HEK293 (cell line): Measurements from ENCODE around the gene ARMC7.
A peak's percentile ranks its signal among the peaks of the same experiment; 100 is the strongest.

Experiments used
- BCL11B ChIP-seq: fragments of 450-650 bp; formaldehyde crosslinking; IDR thresholded peaks from 2 replicates; pipeline ENCODE4 v1.5.1; 2016; ENCODE audit warnings: low read depth, missing biosample characterization, missing genetic modification characterization
- HOXD13 ChIP-seq: sonication (generic); formaldehyde crosslinking; IDR thresholded peaks from 2 replicates; pipeline ENCODE4 v1.8.0; 2022; ENCODE audit warnings: missing genetic modification reagents, borderline replicate concordance
- KLF16 ChIP-seq: fragments of 450-650 bp; formaldehyde crosslinking; IDR thresholded peaks from 2 replicates; pipeline ENCODE4 v1.5.1; 2017; ENCODE audit warnings: missing biosample characterization, missing genetic modification characterization
- KLF7 ChIP-seq: fragments of 450-650 bp; formaldehyde crosslinking; IDR thresholded peaks from 2 replicates; pipeline ENCODE4 v1.5.1; 2016; ENCODE audit warnings: missing biosample characterization, missing genetic modification characterization, borderline replicate concordance
- PATZ1 ChIP-seq: fragments of 450-650 bp; formaldehyde crosslinking; IDR thresholded peaks from 2 replicates; pipeline ENCODE4 v1.5.1; 2016; ENCODE audit warnings: missing biosample characterization, missing genetic modification characterization
- PBX3 ChIP-seq: sonication (generic); formaldehyde crosslinking; IDR thresholded peaks from 2 replicates; pipeline ENCODE4 v1.8.1; 2022; ENCODE audit warnings: mild to moderate bottlenecking, moderate library complexity, missing genetic modification reagents
- SP2 ChIP-seq: fragments of 450-650 bp; formaldehyde crosslinking; IDR thresholded peaks from 2 replicates; pipeline ENCODE4 v1.5.1; 2016; ENCODE audit warnings: missing biosample characterization, missing genetic modification characterization
- SP7 ChIP-seq: fragments of 450-650 bp; formaldehyde crosslinking; IDR thresholded peaks from 2 replicates; pipeline ENCODE4 v1.5.1; 2016; ENCODE audit warnings: missing biosample characterization, missing genetic modification characterization
- ZBTB1 ChIP-seq: fragments of 450-650 bp; formaldehyde crosslinking; IDR thresholded peaks from 2 replicates; pipeline ENCODE4 v1.5.1; 2016; ENCODE audit warnings: missing biosample characterization, missing genetic modification characterization
- ZBTB21 ChIP-seq: fragments of 450-650 bp; formaldehyde crosslinking; IDR thresholded peaks from 2 replicates; pipeline ENCODE4 v1.5.1; 2017; ENCODE audit warnings: missing biosample characterization, missing genetic modification characterization
- ZNF121 ChIP-seq: fragments of 450-650 bp; formaldehyde crosslinking; IDR thresholded peaks from 2 replicates; pipeline ENCODE4 v1.5.1; 2016; ENCODE audit warnings: missing biosample characterization, missing genetic modification characterization
- ZNF19 ChIP-seq: fragments of 450-650 bp; formaldehyde crosslinking; IDR thresholded peaks from 2 replicates; pipeline ENCODE4; 2016; ENCODE audit warnings: missing biosample characterization, missing genetic modification characterization, low read depth
- ZNF211 ChIP-seq: fragments of 450-650 bp; formaldehyde crosslinking; IDR thresholded peaks from 2 replicates; pipeline ENCODE4 v1.5.1; 2016; ENCODE audit warnings: low read depth, missing biosample characterization, missing genetic modification characterization
- ZNF26 ChIP-seq: fragments of 450-650 bp; formaldehyde crosslinking; IDR thresholded peaks from 2 replicates; pipeline ENCODE4 v1.5.1; 2016; ENCODE audit warnings: missing biosample characterization, missing genetic modification characterization
- ZNF311 ChIP-seq: fragments of 450-650 bp; formaldehyde crosslinking; IDR thresholded peaks from 2 replicates; pipeline ENCODE4 v1.5.1; 2017; ENCODE audit warnings: missing biosample characterization, missing genetic modification characterization, borderline replicate concordance
- ZNF335 ChIP-seq: fragments of 450-650 bp; formaldehyde crosslinking; conservative IDR thresholded peaks from 2 replicates; pipeline ENCODE4 v1.5.1; 2016; ENCODE audit warnings: missing biosample characterization, missing genetic modification characterization
- ZNF354C ChIP-seq: fragments of 450-650 bp; formaldehyde crosslinking; IDR thresholded peaks from 2 replicates; pipeline ENCODE4 v1.5.1; 2016; ENCODE audit warnings: missing biosample characterization, missing genetic modification characterization, low read depth, borderline replicate concordance
- ZNF362 ChIP-seq: fragments of 450-650 bp; formaldehyde crosslinking; IDR thresholded peaks from 2 replicates; pipeline ENCODE4 v1.5.1; 2016; ENCODE audit warnings: missing biosample characterization, missing genetic modification characterization
- ZNF449 ChIP-seq: fragments of 450-650 bp; formaldehyde crosslinking; IDR thresholded peaks from 2 replicates; pipeline ENCODE4 v1.5.1; 2017; ENCODE audit warnings: missing biosample characterization, mild to moderate bottlenecking, missing genetic modification characterization, moderate library complexity
- ZNF514 ChIP-seq: fragments of 450-650 bp; formaldehyde crosslinking; IDR thresholded peaks from 2 replicates; pipeline ENCODE4 v1.5.1; 2016; ENCODE audit warnings: missing biosample characterization, missing genetic modification characterization
- ZNF555 ChIP-seq: fragments of 450-650 bp; formaldehyde crosslinking; conservative IDR thresholded peaks from 2 replicates; pipeline ENCODE4 v1.5.1; 2017; ENCODE audit warnings: missing biosample characterization, mild to moderate bottlenecking, missing genetic modification characterization, inconsistent platforms
- ZNF624 ChIP-seq: fragments of 450-650 bp; formaldehyde crosslinking; IDR thresholded peaks from 2 replicates; pipeline ENCODE4 v1.5.1; 2017; ENCODE audit warnings: missing biosample characterization, missing genetic modification characterization
- ZNF629 ChIP-seq: fragments of 450-650 bp; formaldehyde crosslinking; IDR thresholded peaks from 2 replicates; pipeline ENCODE4 v1.5.1; 2017; ENCODE audit warnings: missing biosample characterization, missing genetic modification characterization
- ZNF692 ChIP-seq: fragments of 450-650 bp; formaldehyde crosslinking; IDR thresholded peaks from 2 replicates; pipeline ENCODE4 v1.5.1; 2016; ENCODE audit warnings: missing biosample characterization, missing genetic modification characterization
- ZNF768 ChIP-seq: fragments of 450-650 bp; formaldehyde crosslinking; IDR thresholded peaks from 2 replicates; pipeline ENCODE4 v1.5.1; 2018; ENCODE audit warnings: missing biosample characterization, mild to moderate bottlenecking, missing genetic modification characterization
- ZNF791 ChIP-seq: fragments of 450-650 bp; formaldehyde crosslinking; IDR thresholded peaks from 2 replicates; pipeline ENCODE4 v1.5.1; 2016; ENCODE audit warnings: missing biosample characterization, missing genetic modification characterization
- ZSCAN23 ChIP-seq: fragments of 450-650 bp; formaldehyde crosslinking; IDR thresholded peaks from 2 replicates; pipeline ENCODE4 v1.5.1; 2016; ENCODE audit warnings: missing biosample characterization, missing genetic modification characterization
- ZSCAN5A ChIP-seq: fragments of 450-650 bp; formaldehyde crosslinking; IDR thresholded peaks from 2 replicates; pipeline ENCODE4 v1.5.1; 2016; ENCODE audit warnings: missing biosample characterization, missing genetic modification characterization

ARMC7 gene

GRCh38 chr17:75105126-75106080 lies 4.4 kb upstream of the ARMC7 start (continued):
- TF ChIP-seq ZSCAN23 (peak; percentile 80; the same call in 1 of the 2 replicates), ZNF335 (tag by site-specific recombination) (peak; percentile 85; the same call in 1 of the 2 replicates), ZNF624 (tag by site-specific recombination) (no peak), ZNF362 (tag by site-specific recombination) (no peak), ZNF311 (tag by site-specific recombination) (no peak), HOXD13 (CRISPR knock-in tag) (no peak), ZNF121 (tag by site-specific recombination) (peak; percentile 59; the same call in 1 of the 2 replicates), ZBTB21 (0 out of 2 replicates have a peak, but pooled peaks have one; percentile 50), BCL11B (no peak; the same call in 1 of the 2 replicates), ZSCAN5A (tag by site-specific recombination) (peak; percentile 84; the same call in 1 of the 2 replicates), SP2 (no peak), PATZ1 (tag by site-specific recombination) (peak; percentile 70; the same call in 1 of the 2 replicates), ZNF791 (tag by site-specific recombination) (no peak), ZNF692 (tag by site-specific recombination) (no peak), ZNF514 (tag by site-specific recombination) (no peak), ZNF629 (tag by site-specific recombination) (peak; percentile 93), ZNF768 (tag by site-specific recombination) (no peak), ZNF19 (tag by site-specific recombination) (no peak), KLF7 (tag by site-specific recombination) (peak; percentile 86; the same call in 1 of the 2 replicates), ZNF354C (tag by site-specific recombination) (no peak), KLF16 (tag by site-specific recombination) (peak; percentile 26; the same call in 1 of the 2 replicates), SP7 (tag by site-specific recombination) (peak; percentile 83), ZNF449 (no peak; the same call in 1 of the 2 replicates), ZBTB1 (tag by site-specific recombination) (0 out of 2 replicates have a peak, but pooled peaks have one; percentile 54), PBX3 (CRISPR knock-in tag) (no peak), ZNF555 (no peak), ZNF26 (tag by site-specific recombination) (no peak), ZNF211 (no peak)
